Transverse colon (tissue), 4 donors: Measurements from ENCODE around the gene ZNF45. TPM values are rescaled to one million over a fixed set of nuclear protein-coding genes. Genes with fewer than 3 reads are reported as not detected.

Experiments used
- DNase-seq: peaks from one replicate; pipeline ENCODE4 v3.0.0-alpha.2; 2019
- H3K27ac ChIP-seq, 4 donors: fragments of 200-600 bp; sonication (generic); 2 replicates each; pipeline ENCODE4 v1.5.1; 2016 to 2018; ENCODE audit warnings: inconsistent platforms in 4 of 4
- H3K27me3 ChIP-seq: fragments of 200-600 bp; sonication (generic); 2 replicates; pipeline ENCODE4 v1.5.1; 2017; ENCODE audit warnings: inconsistent platforms
- H3K36me3 ChIP-seq, 4 donors: fragments of 200-600 bp; sonication (generic); 2 replicates each; pipeline ENCODE4 v1.5.1; 2017 to 2019; ENCODE audit warnings: inconsistent platforms in 4 of 4
- H3K4me1 ChIP-seq, 4 donors: fragments of 200-600 bp; sonication (generic); 2 replicates each; pipeline ENCODE4 v1.5.1; 2017 to 2020; ENCODE audit warnings: inconsistent platforms in 4 of 4
- H3K4me3 ChIP-seq, 4 donors: fragments of 200-600 bp; sonication (generic); 1 replicate in 1 of 4; 2 replicates in 3 of 4; pipeline versions ENCODE4 v1.5.1 to v1.6.1; 2017 to 2019; ENCODE audit warnings: inconsistent platforms in 4 of 4
- H3K9me3 ChIP-seq, 2 donors: fragments of 200-600 bp; sonication (generic); 2 replicates each; pipeline ENCODE4 v1.5.1; 2017 to 2019; ENCODE audit warnings: inconsistent platforms in 2 of 2
- EP300 ChIP-seq: sonication (generic); formaldehyde crosslinking; IDR thresholded peaks from one replicate; pipeline ENCODE4 v1.6.1; 2017; ENCODE audit warnings: antibody characterized with exemption, low read depth
- POLR2A ChIP-seq: fragments of 450-650 bp; IDR thresholded peaks from one replicate; pipeline ENCODE4 v1.6.1; 2016; ENCODE audit warnings: antibody characterized with exemption, mild to moderate bottlenecking, moderate library complexity
- POLR2AphosphoS5 ChIP-seq, 3 donors: sonication (generic); formaldehyde crosslinking; IDR thresholded peaks; one replicate each; pipeline ENCODE4 v1.6.1; 2016; ENCODE audit warnings: antibody characterized with exemption in 3 of 3
- WGBS, 2 donors: methylation state at CpG; one replicate each; pipeline ENCODE4 v1.1.5; 2018; ENCODE audit warnings: low coverage in 1 of 2; 5-methylcytosine and 5-hydroxymethylcytosine counted together
- in situ Hi-C, 4 donors: fragments of 200-750 bp; cut with MboI; loops; one replicate each; pipeline versions ENCODE4 v1.15.0 to v1.15.1; 2017; ENCODE audit warnings: low sequenced_read_pairs in 3 of 4, low pct_ligation_motif_present in 1 of 4, low pct_unique_long_range_greater_than_20kb in 1 of 4
- intact Hi-C: fragments of 100-400 bp; cut with DNase I; formaldehyde crosslinking; loops from one replicate; pipeline ENCODE4 v1.15.1; 2023; ENCODE audit warnings: low total_unique reads
- total RNA-seq, 4 donors: library from RNA; depleted of rRNA; stranded (reverse); fragments of >200 nt; gene quantifications; one replicate each; pipeline ENCODE4 v1.1.0, GENCODE V29; 2016
- TF ChIP-seq, protein P1 (sequence below), 5 experiments: fragments of 200-600 bp in 3 of 5; fragments of 450-650 bp in 2 of 5; sonication (generic) in 3 of 5; IDR thresholded peaks; 1 replicate in 2 of 5; 2 replicates in 3 of 5; pipeline ENCODE4 v1.5.1; 2016 to 2017; ENCODE audit warnings: antibody characterized with exemption in 5 of 5, inconsistent platforms in 3 of 5, mild to moderate bottlenecking in 2 of 5, moderate library complexity in 1 of 5

Gene ZNF45
- 10 to 100 TPM in 3 of 4 donors, under 1 TPM in 1; 0.75 to 19.9 (median 11.6) TPM for total RNA-seq

DNA sequence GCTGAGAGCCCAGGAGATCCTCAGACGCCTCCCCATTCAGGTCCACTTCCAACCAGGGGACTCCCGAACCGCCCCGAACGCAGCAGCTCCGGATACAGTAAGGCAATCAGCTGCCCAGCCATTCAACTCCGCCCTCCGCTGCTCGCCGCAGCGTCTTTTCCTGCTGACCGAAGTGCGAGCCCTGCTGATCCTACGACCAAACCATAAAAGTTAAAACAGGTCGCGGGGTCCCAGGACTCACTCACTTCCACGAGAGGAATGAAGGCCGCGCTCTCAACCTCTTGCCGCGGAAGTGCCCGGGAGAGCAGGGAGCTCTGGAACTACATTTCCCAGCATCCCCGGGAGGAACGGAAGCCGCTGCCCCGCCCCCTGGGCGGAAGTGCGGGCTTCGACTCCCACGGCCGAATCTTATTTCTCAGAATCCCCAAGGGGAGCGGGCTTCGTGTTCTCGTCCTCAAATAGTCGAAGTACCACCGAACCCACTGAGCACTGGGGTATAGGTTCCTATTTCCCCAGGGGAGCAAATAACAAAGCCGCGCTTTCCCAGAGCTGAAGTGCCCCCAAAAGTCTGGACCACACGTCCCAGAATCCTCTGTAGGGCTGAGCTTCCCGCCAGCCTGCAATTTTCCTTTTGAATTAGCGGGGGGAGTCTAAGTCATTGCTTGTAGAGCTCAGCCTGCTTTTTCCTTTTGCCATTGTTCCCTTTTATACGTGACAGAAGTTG is at the start of gene ZNF45:
Gene ZNF45 (minus strand): TSS at position 298 of the 724 bp plus-strand sequence. CDS start 13,097 bp downstream, outside the sequence.
- H3K9me3 ChIP-seq = peaks cover 0 to 4% of the 10 kb centered on the region in 2 donors

DNA sequence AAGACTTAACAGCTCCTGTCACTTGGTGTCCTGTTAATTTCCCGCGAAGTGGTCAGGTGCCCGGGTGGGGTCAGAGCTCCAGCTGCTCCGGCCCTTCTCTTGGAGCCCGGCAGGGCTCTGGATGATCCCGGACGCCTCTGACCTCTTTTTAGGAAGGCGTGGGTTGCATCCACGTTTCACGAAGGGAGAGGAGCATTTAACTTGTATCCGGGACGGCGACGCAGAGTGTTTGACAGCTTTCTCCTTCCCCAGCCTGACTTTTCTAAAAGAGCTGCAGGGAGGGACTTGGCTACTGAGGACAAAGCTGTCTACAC is 49.6 kb upstream of the ZNF45 start:
- H3K27me3 ChIP-seq = no peaks in the 10 kb centered on the region
- 9% methylated on average over 14 of the region's 14 CpGs; no CpG with 5 or more reads in 1 of the 2 donors for WGBS, 2 donors
- H3K4me3 ChIP-seq = peak overlapping the region; percentile 54 to 87 (median 75)
- TF ChIP-seq, protein P1, sequence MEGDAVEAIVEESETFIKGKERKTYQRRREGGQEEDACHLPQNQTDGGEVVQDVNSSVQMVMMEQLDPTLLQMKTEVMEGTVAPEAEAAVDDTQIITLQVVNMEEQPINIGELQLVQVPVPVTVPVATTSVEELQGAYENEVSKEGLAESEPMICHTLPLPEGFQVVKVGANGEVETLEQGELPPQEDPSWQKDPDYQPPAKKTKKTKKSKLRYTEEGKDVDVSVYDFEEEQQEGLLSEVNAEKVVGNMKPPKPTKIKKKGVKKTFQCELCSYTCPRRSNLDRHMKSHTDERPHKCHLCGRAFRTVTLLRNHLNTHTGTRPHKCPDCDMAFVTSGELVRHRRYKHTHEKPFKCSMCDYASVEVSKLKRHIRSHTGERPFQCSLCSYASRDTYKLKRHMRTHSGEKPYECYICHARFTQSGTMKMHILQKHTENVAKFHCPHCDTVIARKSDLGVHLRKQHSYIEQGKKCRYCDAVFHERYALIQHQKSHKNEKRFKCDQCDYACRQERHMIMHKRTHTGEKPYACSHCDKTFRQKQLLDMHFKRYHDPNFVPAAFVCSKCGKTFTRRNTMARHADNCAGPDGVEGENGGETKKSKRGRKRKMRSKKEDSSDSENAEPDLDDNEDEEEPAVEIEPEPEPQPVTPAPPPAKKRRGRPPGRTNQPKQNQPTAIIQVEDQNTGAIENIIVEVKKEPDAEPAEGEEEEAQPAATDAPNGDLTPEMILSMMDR (IDR thresholded peaks at IDR 0.05) = peak in 1 of 5 experiments; percentile 16
- no peak for TF ChIP-seq EP300
- peak; percentile 9 for DNase-seq
- peaks cover 0 to 16% (median 6%) of the 10 kb centered on the region in 4 donors for H3K36me3 ChIP-seq
- H3K27ac ChIP-seq = peak overlapping the region; percentile 75 to 85 (median 80)
- intact Hi-C loops (no loop called here), in situ Hi-C loops (no loop called here)
- H3K4me1 ChIP-seq = peaks cover 0 to 13% (median 9%) of the 10 kb centered on the region in 4 donors
- H3K9me3 ChIP-seq = peaks cover 14 to 21% of the 10 kb centered on the region in 2 donors

More for the DNA sequence above, at the start of gene ZNF45:
- TF ChIP-seq EP300 (no peak), POLR2A (peak; percentile 24), POLR2AphosphoS5 (IDR thresholded peaks at IDR 0.05) (peak in 2 of 3 donors; percentile 27 to 48)
- TF ChIP-seq, protein P1 (IDR thresholded peaks at IDR 0.05) = peak in 1 of 5 experiments; percentile 8
- in situ Hi-C loops (no loop called here), intact Hi-C loops (loop anchor here (2.0 kb wide), 1 partner anchor 16 kb away; the partner anchor contains the start of gene ZNF221)
- Histone ChIP-seq H3K4me1 (peaks cover 0 to 20% (median 10%) of the 10 kb centered on the region in 4 donors), H3K36me3 (peaks cover 0 to 25% (median 12%) of the 10 kb centered on the region in 4 donors), H3K4me3 (peak within 1 kb of the TSS; percentile 36 to 93 (median 61)), H3K27ac (peak within 1 kb of the TSS; percentile 83 to 93 (median 88)), H3K27me3 (no peaks in the 10 kb centered on the region)
- DNase-seq = peak; percentile 90
- WGBS, 2 donors = 0% methylated on average over 6 to 34 of the region's 42 CpGs

DNA sequence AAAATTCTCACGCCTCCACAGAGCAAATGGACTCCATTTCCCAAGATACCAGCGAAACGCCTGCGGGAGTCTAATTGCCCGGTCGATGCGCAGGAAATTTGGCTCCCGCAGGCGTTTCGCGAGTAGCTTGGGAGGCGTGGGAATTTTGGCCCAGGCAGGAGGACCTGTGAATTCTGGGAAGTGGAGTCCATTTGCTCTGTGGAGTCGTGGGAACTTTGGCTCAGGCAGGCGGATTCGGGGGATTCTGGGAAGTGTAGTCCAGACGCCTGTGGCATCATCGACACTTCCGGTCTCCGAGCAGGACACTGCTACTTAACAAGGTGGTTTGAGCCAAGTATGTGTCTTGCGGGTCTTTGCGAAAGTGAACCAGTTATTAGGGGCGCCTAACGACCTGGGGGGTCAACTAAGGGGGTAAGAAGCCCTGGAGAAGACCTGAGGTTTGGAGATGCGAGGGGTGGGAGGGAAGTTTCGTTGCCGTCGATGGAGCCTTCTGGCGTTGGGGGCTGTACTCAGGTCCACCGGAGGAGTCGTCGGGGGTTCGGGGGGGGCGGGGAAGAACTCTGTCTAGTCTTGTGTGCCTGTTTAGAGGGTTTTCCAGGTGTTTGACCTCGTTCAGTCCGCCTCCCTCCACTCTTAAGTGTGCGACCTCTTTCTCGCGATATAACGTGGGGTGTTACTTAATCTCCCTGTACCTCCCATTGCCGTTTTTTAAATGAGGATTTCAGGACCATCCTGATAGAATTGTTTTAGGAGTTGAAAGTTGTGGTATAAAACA is 49.0 kb upstream of the ZNF45 start, which contains the start of gene ZNF155:
Gene ZNF155 (plus strand): TSS at position 277 of the 775 bp plus-strand sequence. CDS start 4,356 bp downstream, outside the sequence.
- peak; percentile 50 to 75 (median 59) for TF ChIP-seq POLR2AphosphoS5 (IDR thresholded peaks at IDR 0.05)
- TF ChIP-seq EP300 = no peak
- Histone ChIP-seq H3K4me3 (peak within 1 kb of the TSS; percentile 54 to 87 (median 75)), H3K27ac (peak within 1 kb of the TSS; percentile 75 to 85 (median 80)), H3K36me3 (peaks cover 0 to 10% (median 4%) of the 10 kb centered on the region in 4 donors), H3K9me3 (peaks cover 16 to 26% of the 10 kb centered on the region in 2 donors), H3K4me1 (peaks cover 0 to 13% (median 9%) of the 10 kb centered on the region in 4 donors), H3K27me3 (no peaks in the 10 kb centered on the region)
- DNase-seq = peak; percentile 91
- in situ Hi-C loops = no loop called here
- 0 to 1% methylated on average over 5 to 40 of the region's 40 CpGs for WGBS, 2 donors
- intact Hi-C loops = no loop called here

DNA sequence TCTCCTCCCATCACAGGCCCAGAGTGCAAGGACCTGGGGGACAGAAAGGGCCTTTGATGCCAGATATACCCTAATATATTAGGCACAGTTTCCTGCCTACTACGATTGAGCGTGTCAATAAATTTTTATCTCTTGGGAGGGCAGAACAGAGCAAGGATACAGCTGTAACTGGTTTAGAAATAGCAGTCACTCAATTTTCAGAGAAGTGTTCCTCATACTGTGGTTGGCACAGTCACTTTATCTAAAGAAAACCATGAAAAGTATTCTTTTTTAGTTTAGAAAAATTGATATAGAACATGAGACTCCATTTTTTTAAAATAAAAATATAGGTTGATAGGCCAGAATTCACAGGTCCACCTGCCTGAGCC is 48.4 kb upstream of the ZNF45 start:
- peaks cover 0 to 13% (median 9%) of the 10 kb centered on the region in 4 donors for H3K4me1 ChIP-seq
- in situ Hi-C loops = no loop called here
- H3K36me3 ChIP-seq = peaks cover 0 to 5% (median under 1%) of the 10 kb centered on the region in 4 donors
- H3K27me3 ChIP-seq = no peaks in the 10 kb centered on the region
- no peak for DNase-seq
- H3K27ac ChIP-seq = peak overlapping the region; percentile 75 to 85 (median 80)
- H3K9me3 ChIP-seq = peaks cover 17 to 29% of the 10 kb centered on the region in 2 donors
- WGBS, 2 donors = 89 to 90% methylated on average over 2 of the region's 2 CpGs
- H3K4me3 ChIP-seq = peak overlapping the region in 3 of 4 donors; percentile 69 to 87 (median 81)
- TF ChIP-seq, protein P1 (IDR thresholded peaks at IDR 0.05) = no peak
- TF ChIP-seq EP300 (no peak), POLR2AphosphoS5 (IDR thresholded peaks at IDR 0.05) (no peak), POLR2A (no peak)
- intact Hi-C loops = no loop called here
